Heart left ventricle (tissue), 13 donors: Measurements from ENCODE around the gene KIF21B.

ENCODE experiments used
- POLR2A ChIP-seq, 2 donors: fragments of 450-650 bp; IDR thresholded peaks; one replicate each; pipeline ENCODE4 v1.6.1; 2017; ENCODE audit warnings: antibody characterized with exemption in 2 of 2, mild to moderate bottlenecking in 2 of 2, moderate library complexity in 2 of 2
- TF ChIP-seq, protein P1 (sequence below), 12 donors: fragments of 200-600 bp; sonication (generic) in 4 of 12; IDR thresholded peaks; one replicate each; pipeline versions ENCODE4 v1.5.0 to v1.8.0; 2018 to 2022; ENCODE audit warnings: antibody characterized with exemption in 12 of 12, mild to moderate bottlenecking in 5 of 12
- donor health status: ischemic (EF 13 %, LVEDD 7.1; RV severe dilation, severe dysfunction).
- donor health status: DM: no; HTN: yes; CAD: no.
- donor health status: DM: no; HTN: no; CAD: no.
- donor health status: ischemic (EF 25% LVEDD 6.9; RV normal size, moderate dysfunction).
- donor health status: ischemic (EF 25% LVEDD 5.7; RV mildly dilated, moderate dysfunction).
- donor health status: ischemic (EF 35%, LVEDD 5.7; RV mildly dilated, moderate dysfunction).
- donor health status: nonischemic (EF 11% LVEDD 7.7; RV severe dilation, severe dysfunction).
- donor health status: DM: yes; HTN: yes; CAD: no.
- donor health status: PGD.
- donor health status: ischemic (EF 29% LVEDD 5.4; RV normal size, mild dysfunction).
- donor health status: nonischemic (EF 23%, LVEDD 6.1; RV moderate dilation, normal function).

DNA sequence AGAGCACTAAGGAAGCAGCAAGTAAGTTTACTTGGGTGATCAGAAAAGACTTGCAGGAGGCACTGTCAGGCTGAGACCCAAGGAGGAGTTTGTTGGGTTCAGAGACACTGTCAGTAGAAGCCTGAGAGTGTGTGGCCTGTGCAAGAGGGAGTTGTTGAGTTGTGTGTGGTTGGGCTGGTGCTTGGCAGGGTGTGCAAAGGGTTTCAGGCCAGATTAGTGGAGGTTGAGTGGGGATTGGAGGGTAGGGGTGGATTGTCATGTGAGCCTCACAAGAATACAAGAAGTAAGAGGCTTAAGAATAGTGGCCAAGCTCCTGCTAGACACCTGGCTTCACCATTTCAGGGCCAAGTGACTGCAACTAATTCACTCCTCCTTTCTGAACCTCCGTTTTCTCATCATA lies 8.9 kb upstream of the KIF21B start:
- no peak for TF ChIP-seq POLR2A (IDR thresholded peaks at IDR 0.05)
- TF ChIP-seq, protein P1, sequence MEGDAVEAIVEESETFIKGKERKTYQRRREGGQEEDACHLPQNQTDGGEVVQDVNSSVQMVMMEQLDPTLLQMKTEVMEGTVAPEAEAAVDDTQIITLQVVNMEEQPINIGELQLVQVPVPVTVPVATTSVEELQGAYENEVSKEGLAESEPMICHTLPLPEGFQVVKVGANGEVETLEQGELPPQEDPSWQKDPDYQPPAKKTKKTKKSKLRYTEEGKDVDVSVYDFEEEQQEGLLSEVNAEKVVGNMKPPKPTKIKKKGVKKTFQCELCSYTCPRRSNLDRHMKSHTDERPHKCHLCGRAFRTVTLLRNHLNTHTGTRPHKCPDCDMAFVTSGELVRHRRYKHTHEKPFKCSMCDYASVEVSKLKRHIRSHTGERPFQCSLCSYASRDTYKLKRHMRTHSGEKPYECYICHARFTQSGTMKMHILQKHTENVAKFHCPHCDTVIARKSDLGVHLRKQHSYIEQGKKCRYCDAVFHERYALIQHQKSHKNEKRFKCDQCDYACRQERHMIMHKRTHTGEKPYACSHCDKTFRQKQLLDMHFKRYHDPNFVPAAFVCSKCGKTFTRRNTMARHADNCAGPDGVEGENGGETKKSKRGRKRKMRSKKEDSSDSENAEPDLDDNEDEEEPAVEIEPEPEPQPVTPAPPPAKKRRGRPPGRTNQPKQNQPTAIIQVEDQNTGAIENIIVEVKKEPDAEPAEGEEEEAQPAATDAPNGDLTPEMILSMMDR (IDR thresholded peaks at IDR 0.05), result no peak
